NK-92 (cell line): ENCODE results near the gene ZMYND12.

Experiments
- DNase-seq: peaks from one replicate; lab custom pipeline; 2025; ENCODE audit not compliant: unreplicated experiment; lab: John Stamatoyannopoulos, UW

The ZMYND12 gene

GRCh38 chr1:42392967-42393848, 62.6 kb downstream of the ZMYND12 start:
- no peak for DNase-seq

- no peak for DNase-seq
Measured at GRCh38 chr1:42392255-42392654, 63.6 kb downstream of the ZMYND12 start.

GRCh38 chr1:42386051-42386450, 69.8 kb downstream of the ZMYND12 start:
- DNase-seq = no peak

- DNase-seq = no peak
Measured at GRCh38 chr1:42385283-42385682, 70.5 kb downstream of the ZMYND12 start.

- no peak for DNase-seq
Measured at GRCh38 chr1:42381280-42381673, 74.5 kb downstream of the ZMYND12 start.

GRCh38 chr1:42380586-42381279, 75.1 kb downstream of the ZMYND12 start, which contains the start of gene RIMKLA:
RIMKLA (plus strand) TSS chr1:42380792; CDS start chr1:42380935, 143 bp downstream.
- no peak for DNase-seq
